T-cell (primary cell): ENCODE data around the gene VASP. TPM values are rescaled to one million over a fixed set of nuclear protein-coding genes. Genes with fewer than 3 reads are reported as not detected.

Experiments
- ATAC-seq, 4 experiments: fragments of 200-7000 bp in 3 of 4; fragments of 150-1000 bp in 1 of 4; cut with Tn5 transposase; replicated peaks in 1 of 4; 1 replicate in 3 of 4; 2 replicates in 1 of 4; pipeline ENCODE4 v1.10.0; 2021; ENCODE audit warnings: moderate library complexity in 3 of 4, mild to moderate bottlenecking in 2 of 4, moderate number of reproducible peaks in 1 of 4
- CTCF ChIA-PET, 2 donors: fragments of 300-600 bp; sonication (Branson Sonifier 250); formaldehyde crosslinking; loops; one replicate each; lab custom pipeline; 2022; ENCODE audit warnings: antibody characterized with exemption in 2 of 2; lab: Charles Lee
- POLR2A ChIA-PET, 2 donors: fragments of 300-600 bp; sonication (Branson Sonifier 250); formaldehyde crosslinking; loops; one replicate each; lab custom pipeline; 2022; ENCODE audit warnings: antibody characterized with exemption in 2 of 2; lab: Charles Lee
- DNase-seq, 35 experiments: peaks; one replicate each; pipeline versions ENCODE4 v3.0.0 to v3.0.0-alpha.2; 2013 to 2023
- H3K27ac ChIP-seq: one replicate; pipeline ENCODE4 v1.5.1; 2013; ENCODE audit warnings: low read length
- H3K27me3 ChIP-seq, 2 experiments: replicated peaks in 1 of 2; 1 replicate in 1 of 2; 2 replicates in 1 of 2; pipeline versions ENCODE4 v1.6.1 to v1.7.0; 2013; ENCODE audit warnings: low read length in 1 of 2, mixed read lengths in 1 of 2; ENCODE audit not compliant: control insufficient read depth in 2 of 2, insufficient read depth in 2 of 2; ENCODE audit errors: extremely low read depth in 1 of 2
- H3K36me3 ChIP-seq, 2 donors: 1 replicate in 1 of 2; 2 replicates in 1 of 2; pipeline versions ENCODE4 v1.6.1 to v1.7.0; 2013; ENCODE audit warnings: low read length in 1 of 2; ENCODE audit not compliant: control insufficient read depth in 2 of 2, insufficient read depth in 1 of 2; ENCODE audit errors: extremely low read depth in 1 of 2
- H3K4me1 ChIP-seq, 2 experiments: 1 replicate in 1 of 2; 2 replicates in 1 of 2; pipeline versions ENCODE4 v1.6.1 to v1.7.0; 2013; ENCODE audit warnings: low read length in 2 of 2, mixed read lengths in 1 of 2; ENCODE audit not compliant: insufficient read depth in 2 of 2, control insufficient read depth in 1 of 2; ENCODE audit errors: extremely low read depth in 1 of 2
- H3K4me3 ChIP-seq, 2 donors: 1 replicate in 1 of 2; 2 replicates in 1 of 2; pipeline versions ENCODE4 v1.5.1 to v1.7.0; 2013; ENCODE audit warnings: mild to moderate bottlenecking in 2 of 2, low read length in 1 of 2, moderate library complexity in 1 of 2; ENCODE audit not compliant: control insufficient read depth in 1 of 2; ENCODE audit errors: extremely low read depth in 1 of 2
- H3K9me3 ChIP-seq: 2 replicates; pipeline ENCODE4 v1.7.0; 2013
- H3K27ac Mint-ChIP-seq, 2 donors: one replicate each; pipeline ENCODE4 v1.8.0; 2020 to 2021; ENCODE audit warnings: mild to moderate bottlenecking in 2 of 2, mixed read lengths in 2 of 2
- H3K27me3 Mint-ChIP-seq, 2 donors: one replicate each; pipeline ENCODE4 v1.8.0; 2021 to 2022; ENCODE audit warnings: mixed read lengths in 2 of 2
- H3K36me3 Mint-ChIP-seq: one replicate; pipeline ENCODE4 v1.8.0; 2021; ENCODE audit warnings: mixed read lengths
- H3K4me1 Mint-ChIP-seq, 3 donors: one replicate each; pipeline ENCODE4 v1.8.0; 2020 to 2022; ENCODE audit warnings: mixed read lengths in 3 of 3, mild to moderate bottlenecking in 1 of 3
- H3K4me3 Mint-ChIP-seq, 3 donors: one replicate each; pipeline ENCODE4 v1.8.0; 2020 to 2022; ENCODE audit warnings: mild to moderate bottlenecking in 3 of 3, mixed read lengths in 3 of 3, moderate library complexity in 3 of 3
- H3K9me3 Mint-ChIP-seq, 3 donors: one replicate each; pipeline ENCODE4 v1.8.0; 2020 to 2022; ENCODE audit warnings: mixed read lengths in 3 of 3
- WGBS: methylation state at CpG from one replicate; pipeline ENCODE4 v1.1.5; 2013; ENCODE audit warnings: missing lambda C conversion rate; ENCODE audit not compliant: insufficient coverage; 5-methylcytosine and 5-hydroxymethylcytosine counted together
- total RNA-seq, 35 experiments: library from RNA in 6 of 35; stranded (reverse) in 6 of 35; fragments of 120-200 nt in 1 of 35; gene quantifications; one replicate each; pipeline versions ENCODE4 v1.2.1 to v1.2.4 and lab custom pipeline; 2013 to 2026

The VASP gene
- total RNA-seq, 5 donors from 2014 or later (not counting 1 experiment from before 2014, with no cell fraction given), result 77.4 to 113 (median 101) TPM

- no peaks in the 10 kb centered on the region for H3K36me3 Mint-ChIP-seq
- no peaks in the 10 kb centered on the region for H3K27me3 Mint-ChIP-seq
- ChIA-PET POLR2A (interaction anchor here (0.6 to 0.7 kb wide), 2 partner anchors 11 to 21 kb away, joined by 4 to 6 read pairs; no protein-coding TSS in a partner anchor), CTCF (interaction anchor here (0.5 to 1.4 kb wide), 19 partner anchors 9 to 375 kb away, joined by 3 to 8 read pairs (median 4); partner anchors contain the start of gene QPCTL (in 1 of the 2))
- DNase-seq (peak; percentile 36 to 86 (median 69)), ATAC-seq (peak; percentile 86 to 94 (median 90))
- no peaks in the 10 kb centered on the region for H3K27me3 ChIP-seq
- no peak overlapping the region for H3K27ac ChIP-seq
- H3K4me3 ChIP-seq, result no peak overlapping the region
- 47% methylated on average over 5 of the region's 10 CpGs for WGBS
- H3K9me3 ChIP-seq, result no peaks in the 10 kb centered on the region
- peaks cover 0 to 7% of the 10 kb centered on the region in 2 donors for H3K36me3 ChIP-seq
- peaks cover 31 to 51% (median 36%) of the 10 kb centered on the region in 3 donors for H3K4me1 Mint-ChIP-seq
- peak overlapping the region in 1 of 3 donors; percentile 3 for H3K4me3 Mint-ChIP-seq
- H3K27ac Mint-ChIP-seq, result peak overlapping the region; percentile 41 to 48
- no peaks in the 10 kb centered on the region for H3K9me3 Mint-ChIP-seq
- peaks cover 3 to 46% of the 10 kb centered on the region in 2 experiments for H3K4me1 ChIP-seq
These were observed 51.2 kb downstream of the VASP start for GRCh38 chr19:45558399-45558878.

DNA sequence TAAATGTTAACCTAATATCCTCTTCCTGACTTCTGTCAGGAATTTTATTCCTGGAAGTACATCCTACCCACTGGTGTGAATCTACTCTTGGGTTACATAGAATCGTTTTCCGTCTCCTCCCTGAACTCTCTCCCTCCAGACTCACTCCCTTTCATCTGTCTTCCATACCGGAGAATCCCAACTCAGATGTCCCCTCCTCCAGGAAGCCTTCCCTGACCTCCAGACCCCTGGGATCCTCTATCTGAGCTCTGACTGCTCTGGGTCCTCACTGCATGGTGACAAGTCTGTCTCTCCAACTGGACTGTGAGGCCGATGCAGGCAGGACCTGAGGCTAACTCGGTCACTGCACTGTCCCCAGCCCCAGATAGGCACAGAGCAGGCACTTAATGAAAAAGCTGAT lies 52.8 kb downstream of the VASP start:
- Histone ChIP-seq H3K27ac (no peak overlapping the region), H3K9me3 (no peaks in the 10 kb centered on the region), H3K4me3 (no peak overlapping the region), H3K27me3 (no peaks in the 10 kb centered on the region), H3K4me1 (peaks cover 12 to 61% of the 10 kb centered on the region in 2 experiments), H3K36me3 (no peaks in the 10 kb centered on the region)
- H3K9me3 Mint-ChIP-seq, result no peaks in the 10 kb centered on the region
- no peak overlapping the region for H3K4me3 Mint-ChIP-seq
- peaks cover 42 to 56% (median 46%) of the 10 kb centered on the region in 3 donors for H3K4me1 Mint-ChIP-seq
- ChIA-PET CTCF (no interaction called here), POLR2A (no interaction called here)
- H3K36me3 Mint-ChIP-seq, result no peaks in the 10 kb centered on the region
- no peak overlapping the region for H3K27ac Mint-ChIP-seq
- 97% methylated on average over 3 of the region's 5 CpGs for WGBS
- H3K27me3 Mint-ChIP-seq, result no peaks in the 10 kb centered on the region
- ATAC-seq (no peak), DNase-seq (no peak)

GRCh38 chr19:45560686-45561085 lies 53.4 kb downstream of the VASP start:
- Mint-ChIP-seq H3K27me3 (no peaks in the 10 kb centered on the region), H3K4me1 (peaks cover 42 to 56% (median 46%) of the 10 kb centered on the region in 3 donors), H3K27ac (peak overlapping the region; percentile 48 to 49), H3K9me3 (no peaks in the 10 kb centered on the region), H3K4me3 (peak overlapping the region in 1 of 3 donors; percentile 56), H3K36me3 (no peaks in the 10 kb centered on the region)
- no peak for ATAC-seq
- ChIA-PET POLR2A (no interaction called here), CTCF (interaction anchor here in 1 of 2 donors (0.6 kb wide), 1 partner anchor 24 kb away, joined by 3 read pairs; no protein-coding TSS in a partner anchor)
- WGBS, result 92% methylated on average over 4 of the region's 11 CpGs
- Histone ChIP-seq H3K4me1 (peaks cover 12 to 64% of the 10 kb centered on the region in 2 experiments), H3K9me3 (no peaks in the 10 kb centered on the region), H3K27me3 (no peaks in the 10 kb centered on the region), H3K4me3 (no peak overlapping the region), H3K27ac (no peak overlapping the region), H3K36me3 (no peaks in the 10 kb centered on the region)
- no peak for DNase-seq

DNA sequence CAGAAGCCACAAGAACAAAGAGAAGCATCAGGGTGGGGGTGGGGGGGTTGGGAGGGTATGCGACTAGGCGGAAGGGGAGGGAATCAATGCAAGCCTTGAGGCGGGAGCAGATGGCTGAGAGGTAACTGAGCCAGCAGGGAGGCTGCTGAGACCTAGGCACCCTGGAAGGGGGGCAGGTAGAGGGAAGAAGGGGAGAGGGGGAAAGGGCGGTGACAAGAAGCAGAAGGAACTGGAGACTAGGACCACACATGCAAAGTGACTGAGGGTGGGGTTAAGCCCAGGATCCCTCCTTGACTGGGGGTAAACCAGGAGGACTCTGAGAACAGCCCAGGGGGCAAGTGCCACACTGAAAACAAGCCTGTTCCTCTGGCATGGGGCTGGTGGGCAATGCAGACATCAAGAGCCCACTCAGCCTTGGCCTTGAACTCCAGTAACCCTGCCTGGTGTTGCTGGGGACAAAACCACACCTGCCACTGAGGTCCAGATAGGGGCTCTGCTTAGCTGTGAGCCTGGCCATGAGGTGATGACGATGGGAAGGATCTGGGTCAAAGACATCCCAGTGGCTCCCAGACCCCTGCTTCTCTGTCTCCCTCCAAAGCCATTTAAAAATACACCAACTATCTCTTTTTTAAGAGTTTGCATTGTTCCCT lies 57.0 kb downstream of the VASP start:
- H3K4me1 Mint-ChIP-seq, result peaks cover 31 to 45% (median 31%) of the 10 kb centered on the region in 3 donors
- peak overlapping the region in 1 of 3 donors; percentile 71 for H3K4me3 Mint-ChIP-seq
- Histone ChIP-seq H3K27ac (peak overlapping the region; percentile 69), H3K36me3 (no peaks in the 10 kb centered on the region), H3K9me3 (no peaks in the 10 kb centered on the region), H3K4me3 (no peak overlapping the region), H3K27me3 (no peaks in the 10 kb centered on the region), H3K4me1 (peaks cover 10 to 49% of the 10 kb centered on the region in 2 experiments)
- POLR2A ChIA-PET, result no interaction called here
- no peaks in the 10 kb centered on the region for H3K27me3 Mint-ChIP-seq
- CTCF ChIA-PET, result interaction anchor here in 1 of 2 donors (0.6 kb wide), 2 partner anchors 40 to 77 kb away, joined by 5 to 8 read pairs; no protein-coding TSS in a partner anchor
- DNase-seq (peak in 1 of 35 experiments; percentile 20), ATAC-seq (peak in 1 of 4 experiments; percentile 49)
- H3K27ac Mint-ChIP-seq, result peak overlapping the region; percentile 57 to 94
- whole genome bisulfite sequencing, result 45% methylated on average over 4 of the region's 5 CpGs
- H3K36me3 Mint-ChIP-seq, result no peaks in the 10 kb centered on the region
- H3K9me3 Mint-ChIP-seq, result no peaks in the 10 kb centered on the region

DNA sequence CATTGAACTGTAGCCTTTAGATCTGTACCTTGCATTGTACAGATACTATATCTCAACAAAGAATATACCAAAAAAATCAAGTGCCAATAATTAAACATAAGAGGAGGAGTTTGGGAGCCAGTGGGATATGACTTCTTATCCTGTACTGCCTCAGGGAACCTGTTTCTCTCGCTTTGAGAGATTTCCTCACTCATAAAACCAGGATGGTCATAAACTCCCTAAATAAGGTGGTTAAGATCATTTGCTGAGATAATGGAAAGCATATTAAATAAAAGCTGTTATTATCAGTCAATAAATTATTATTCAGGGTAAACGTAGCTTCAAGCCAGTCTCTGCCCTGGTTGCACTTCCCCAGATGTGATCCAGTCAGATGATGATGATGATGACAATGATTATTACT lies 60.3 kb downstream of the VASP start:
- Mint-ChIP-seq H3K27me3 (no peaks in the 10 kb centered on the region), H3K9me3 (no peaks in the 10 kb centered on the region), H3K27ac (peak overlapping the region in 1 of 2 donors; percentile 3), H3K36me3 (peaks cover 8% of the 10 kb centered on the region), H3K4me1 (peaks cover 24 to 31% (median 28%) of the 10 kb centered on the region in 3 donors), H3K4me3 (no peak overlapping the region)
- DNase-seq (no peak), ATAC-seq (no peak)
- Histone ChIP-seq H3K4me3 (no peak overlapping the region), H3K4me1 (peaks cover 10 to 33% of the 10 kb centered on the region in 2 experiments), H3K27me3 (no peaks in the 10 kb centered on the region), H3K27ac (no peak overlapping the region), H3K36me3 (no peaks in the 10 kb centered on the region), H3K9me3 (no peaks in the 10 kb centered on the region)
- ChIA-PET CTCF (interaction anchor here (0.6 to 0.8 kb wide), 2 partner anchors 9 to 21 kb away, joined by 4 read pairs; no protein-coding TSS in a partner anchor), POLR2A (interaction anchor here in 1 of 2 donors (0.7 kb wide), 2 partner anchors 21 to 29 kb away, joined by 3 to 7 read pairs; no protein-coding TSS in a partner anchor)
- no CpG with 5 or more reads among the region's 2 CpGs for WGBS

- no peak for DNase-seq
- Mint-ChIP-seq H3K36me3 (peaks cover 8% of the 10 kb centered on the region), H3K4me3 (no peak overlapping the region), H3K27me3 (no peaks in the 10 kb centered on the region), H3K27ac (no peak overlapping the region), H3K9me3 (no peaks in the 10 kb centered on the region), H3K4me1 (peaks cover 13 to 21% (median 18%) of the 10 kb centered on the region in 3 donors)
- no peak overlapping the region for H3K4me3 ChIP-seq
- H3K27me3 ChIP-seq, result no peaks in the 10 kb centered on the region
- ChIA-PET CTCF (no interaction called here), POLR2A (no interaction called here)
- WGBS, result 97% methylated on average over 3 of the region's 3 CpGs
- H3K4me1 ChIP-seq, result peaks cover 5 to 22% of the 10 kb centered on the region in 2 experiments
- H3K9me3 ChIP-seq, result no peaks in the 10 kb centered on the region
- no peak overlapping the region for H3K27ac ChIP-seq
- peaks cover 0 to 3% of the 10 kb centered on the region in 2 donors for H3K36me3 ChIP-seq
- no peak for ATAC-seq
These were observed 61.5 kb downstream of the VASP start for GRCh38 chr19:45568732-45569131.
